ENCODE measurements around the gene CCDC92.

CCDC92 gene

DNA sequence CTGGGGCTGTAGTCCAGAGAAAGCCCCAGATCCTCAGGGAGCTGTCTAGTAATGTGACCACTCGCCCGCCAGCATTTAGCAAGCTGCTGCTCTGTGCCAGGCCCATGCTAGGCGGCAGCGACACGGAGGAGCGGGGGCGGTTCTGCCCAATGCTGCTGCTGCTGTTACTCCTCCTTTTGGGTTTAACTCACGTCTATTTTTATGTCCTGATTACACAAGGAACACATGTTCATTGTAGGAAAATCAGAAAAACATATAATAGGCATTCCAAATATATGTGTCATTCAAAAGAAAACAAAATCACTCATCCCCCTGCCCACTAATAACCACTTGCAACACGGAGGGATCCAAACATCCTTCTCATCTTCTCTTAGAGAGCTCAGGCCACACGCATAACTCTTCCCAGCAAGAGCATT lies 30.4 kb downstream of the CCDC92 start:
- Mint-ChIP-seq H3K27me3 (ENCODE audit: low read depth) (peaks cover 3% of the 10 kb centered on the region), H3K27ac (no peak overlapping the region), H3K4me1 (peaks cover 15% of the 10 kb centered on the region), H3K4me3 (no peak overlapping the region), H3K36me3 (ENCODE audit: low read depth) (peaks cover 56% of the 10 kb centered on the region), H3K9me3 (no peaks in the 10 kb centered on the region)
- TF ChIP-seq, protein P1, sequence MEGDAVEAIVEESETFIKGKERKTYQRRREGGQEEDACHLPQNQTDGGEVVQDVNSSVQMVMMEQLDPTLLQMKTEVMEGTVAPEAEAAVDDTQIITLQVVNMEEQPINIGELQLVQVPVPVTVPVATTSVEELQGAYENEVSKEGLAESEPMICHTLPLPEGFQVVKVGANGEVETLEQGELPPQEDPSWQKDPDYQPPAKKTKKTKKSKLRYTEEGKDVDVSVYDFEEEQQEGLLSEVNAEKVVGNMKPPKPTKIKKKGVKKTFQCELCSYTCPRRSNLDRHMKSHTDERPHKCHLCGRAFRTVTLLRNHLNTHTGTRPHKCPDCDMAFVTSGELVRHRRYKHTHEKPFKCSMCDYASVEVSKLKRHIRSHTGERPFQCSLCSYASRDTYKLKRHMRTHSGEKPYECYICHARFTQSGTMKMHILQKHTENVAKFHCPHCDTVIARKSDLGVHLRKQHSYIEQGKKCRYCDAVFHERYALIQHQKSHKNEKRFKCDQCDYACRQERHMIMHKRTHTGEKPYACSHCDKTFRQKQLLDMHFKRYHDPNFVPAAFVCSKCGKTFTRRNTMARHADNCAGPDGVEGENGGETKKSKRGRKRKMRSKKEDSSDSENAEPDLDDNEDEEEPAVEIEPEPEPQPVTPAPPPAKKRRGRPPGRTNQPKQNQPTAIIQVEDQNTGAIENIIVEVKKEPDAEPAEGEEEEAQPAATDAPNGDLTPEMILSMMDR (IDR thresholded peaks at IDR 0.05; ENCODE audit: unreplicated experiment in 3 of 3): no peak

- Mint-ChIP-seq H3K27me3 (ENCODE audit: low read depth) (peaks cover 3% of the 10 kb centered on the region), H3K9me3 (no peaks in the 10 kb centered on the region), H3K4me1 (peaks cover 15% of the 10 kb centered on the region), H3K36me3 (ENCODE audit: low read depth) (peaks cover 58% of the 10 kb centered on the region), H3K4me3 (no peak overlapping the region), H3K27ac (no peak overlapping the region)
- TF ChIP-seq, protein P1 (IDR thresholded peaks at IDR 0.05; ENCODE audit: unreplicated experiment in 3 of 3): no peak
Measured at GRCh38 chr12:123941624-123942237, 30.9 kb downstream of the CCDC92 start.

- Mint-ChIP-seq H3K36me3 (ENCODE audit: low read depth) (peaks cover 61% of the 10 kb centered on the region), H3K4me3 (no peak overlapping the region), H3K9me3 (no peaks in the 10 kb centered on the region), H3K27me3 (ENCODE audit: low read depth) (peaks cover 3% of the 10 kb centered on the region), H3K4me1 (peaks cover 15% of the 10 kb centered on the region), H3K27ac (no peak overlapping the region)
- TF ChIP-seq, protein P1 (IDR thresholded peaks at IDR 0.05; ENCODE audit: unreplicated experiment in 3 of 3): no peak
Measured at GRCh38 chr12:123941000-123941399, 31.6 kb downstream of the CCDC92 start.

DNA sequence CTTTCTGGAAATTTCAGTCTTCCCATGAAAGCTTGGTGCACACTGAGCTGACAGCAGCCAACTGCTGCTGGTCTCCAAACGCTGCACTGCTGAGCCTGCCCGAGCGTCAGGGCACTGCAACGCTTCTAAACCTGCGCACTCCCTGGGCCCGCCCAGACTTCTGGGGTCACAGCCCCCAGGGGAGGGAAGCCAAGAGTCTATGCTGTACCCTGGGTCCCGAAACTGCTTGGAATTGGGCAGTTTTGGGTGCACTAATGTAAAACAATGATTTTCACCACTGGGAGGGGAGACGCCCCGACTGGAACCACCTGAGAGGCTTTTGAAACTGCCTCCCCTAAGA lies 32.0 kb downstream of the CCDC92 start:
- peaks cover 3% of the 10 kb centered on the region for H3K27me3 Mint-ChIP-seq (ENCODE audit: low read depth)
- TF ChIP-seq, protein P1 (IDR thresholded peaks at IDR 0.05; ENCODE audit: unreplicated experiment in 3 of 3): no peak
- no peaks in the 10 kb centered on the region for H3K9me3 Mint-ChIP-seq
- H3K4me3 Mint-ChIP-seq: no peak overlapping the region
- H3K4me1 Mint-ChIP-seq: peaks cover 15% of the 10 kb centered on the region
- H3K27ac Mint-ChIP-seq: no peak overlapping the region
- peaks cover 60% of the 10 kb centered on the region for H3K36me3 Mint-ChIP-seq (ENCODE audit: low read depth)

GRCh38 chr12:123939716-123940626 lies 32.7 kb downstream of the CCDC92 start:
- TF ChIP-seq, protein P1 (IDR thresholded peaks at IDR 0.05; ENCODE audit: unreplicated experiment in 3 of 3): no peak
- Mint-ChIP-seq H3K36me3 (ENCODE audit: low read depth) (peaks cover 63% of the 10 kb centered on the region), H3K4me1 (peaks cover 15% of the 10 kb centered on the region), H3K4me3 (no peak overlapping the region), H3K9me3 (no peaks in the 10 kb centered on the region), H3K27me3 (ENCODE audit: low read depth) (peaks cover 3% of the 10 kb centered on the region), H3K27ac (no peak overlapping the region)
